Gastrocnemius medialis (tissue), 4 donors: Measurements from ENCODE around the gene SMIM43. TPM values are rescaled to one million over a fixed set of nuclear protein-coding genes. Genes with fewer than 3 reads are reported as not detected.

Experiments
- ATAC-seq, 2 donors: fragments of 150-250 bp; one replicate each; pipeline ENCODE4 v1.9.1; 2016
- DNase-seq, 2 donors: peaks; one replicate each; pipeline ENCODE4 v3.0.0-alpha.2; 2019
- H3K27ac ChIP-seq, 4 donors: fragments of 200-600 bp; sonication (generic); 1 replicate in 1 of 4; 2 replicates in 3 of 4; pipeline ENCODE4 v1.5.1; 2016 to 2018; ENCODE audit warnings: mild to moderate bottlenecking in 2 of 4, moderate library complexity in 1 of 4
- H3K27me3 ChIP-seq, 3 donors: fragments of 200-600 bp; sonication (generic) in 2 of 3; 1 replicate in 1 of 3; 2 replicates in 2 of 3; pipeline versions ENCODE4 v1.5.1 to v1.6.0; 2016 to 2019; ENCODE audit warnings: mild to moderate bottlenecking in 1 of 3, moderate library complexity in 1 of 3
- H3K36me3 ChIP-seq, 2 donors: fragments of 200-600 bp; sonication (generic) in 1 of 2; one replicate each; pipeline ENCODE4 v1.5.1; 2017 to 2018
- H3K4me1 ChIP-seq, 2 donors: fragments of 200-600 bp; sonication (generic) in 1 of 2; one replicate each; pipeline ENCODE4 v1.5.1; 2016 to 2017; ENCODE audit warnings: mild to moderate bottlenecking in 2 of 2
- H3K4me3 ChIP-seq, 4 donors: fragments of 200-600 bp; sonication (generic) in 3 of 4; 1 replicate in 1 of 4; 2 replicates in 3 of 4; pipeline ENCODE4 v1.5.1; 2016 to 2019; ENCODE audit warnings: mild to moderate bottlenecking in 2 of 4
- H3K9me3 ChIP-seq, 3 donors: fragments of 200-600 bp; sonication (generic) in 2 of 3; 1 replicate in 1 of 3; 2 replicates in 2 of 3; pipeline ENCODE4 v1.5.1; 2016 to 2019
- POLR2A ChIP-seq, 2 donors: fragments of 450-650 bp; IDR thresholded peaks; one replicate each; pipeline ENCODE4 v1.6.1; 2017; ENCODE audit warnings: antibody characterized with exemption in 2 of 2, mild to moderate bottlenecking in 2 of 2, moderate library complexity in 2 of 2
- in situ Hi-C, 4 donors: fragments of 200-750 bp; cut with MboI; loops; one replicate each; pipeline versions ENCODE4 v1.15.0 to v1.8.0; 2017; ENCODE audit warnings: low sequenced_read_pairs in 4 of 4
- intact Hi-C: fragments of 100-400 bp; cut with DNase I; formaldehyde crosslinking; loops from one replicate; pipeline ENCODE4 v1.15.1; 2023; ENCODE audit warnings: low total_unique reads
- total RNA-seq, 4 donors: library from RNA; depleted of rRNA; stranded (reverse); fragments of >200 nt; gene quantifications; one replicate each; pipeline versions ENCODE4 v1.1.0 to v1.2.3, GENCODE V29; 2016
- TF ChIP-seq, protein P1 (sequence below), 5 experiments: fragments of 450-650 bp in 3 of 5; fragments of 200-600 bp in 2 of 5; sonication (generic) in 2 of 5; IDR thresholded peaks in 4 of 5; conservative IDR thresholded peaks in 1 of 5; 1 replicate in 4 of 5; 2 replicates in 1 of 5; pipeline ENCODE4 v1.5.1; 2016 to 2019; ENCODE audit warnings: antibody characterized with exemption in 5 of 5, mild to moderate bottlenecking in 3 of 5, moderate library complexity in 3 of 5

SMIM43 gene
- total RNA-seq, 4 donors from 2014 or later = not detected

DNA sequence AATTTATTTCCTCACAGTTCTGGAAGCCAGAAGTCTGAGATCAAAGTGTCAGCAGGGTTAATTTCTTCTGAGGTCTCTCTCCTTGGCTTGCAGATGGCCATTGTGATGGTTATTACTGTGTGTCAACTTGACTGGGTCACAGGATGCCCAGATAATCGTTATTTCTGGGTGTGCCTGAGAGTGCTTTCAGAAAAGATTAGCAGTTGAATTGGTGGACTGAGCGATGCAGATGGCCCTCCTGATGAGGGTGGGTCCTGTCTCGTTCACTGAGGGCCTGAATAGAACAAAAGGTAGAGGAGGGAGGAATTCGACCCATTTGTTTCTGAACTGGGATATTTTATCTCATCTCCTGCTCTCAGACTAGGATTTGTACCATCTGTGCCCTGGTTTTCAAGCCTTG is 15.7 kb downstream of the SMIM43 start:
- Histone ChIP-seq H3K36me3 (no peaks in the 10 kb centered on the region), H3K9me3 (no peaks in the 10 kb centered on the region), H3K27ac (no peak overlapping the region), H3K4me3 (no peak overlapping the region), H3K4me1 (no peaks in the 10 kb centered on the region), H3K27me3 (no peaks in the 10 kb centered on the region)
- in situ Hi-C loops = loop anchor here in 3 of 4 donors (25.0 kb wide), 3 partner anchors 262 to 562 kb away; no protein-coding TSS in a partner anchor
- intact Hi-C loops = no loop called here
- DNase-seq (no peak), ATAC-seq (no peak)
- TF ChIP-seq, protein P1, sequence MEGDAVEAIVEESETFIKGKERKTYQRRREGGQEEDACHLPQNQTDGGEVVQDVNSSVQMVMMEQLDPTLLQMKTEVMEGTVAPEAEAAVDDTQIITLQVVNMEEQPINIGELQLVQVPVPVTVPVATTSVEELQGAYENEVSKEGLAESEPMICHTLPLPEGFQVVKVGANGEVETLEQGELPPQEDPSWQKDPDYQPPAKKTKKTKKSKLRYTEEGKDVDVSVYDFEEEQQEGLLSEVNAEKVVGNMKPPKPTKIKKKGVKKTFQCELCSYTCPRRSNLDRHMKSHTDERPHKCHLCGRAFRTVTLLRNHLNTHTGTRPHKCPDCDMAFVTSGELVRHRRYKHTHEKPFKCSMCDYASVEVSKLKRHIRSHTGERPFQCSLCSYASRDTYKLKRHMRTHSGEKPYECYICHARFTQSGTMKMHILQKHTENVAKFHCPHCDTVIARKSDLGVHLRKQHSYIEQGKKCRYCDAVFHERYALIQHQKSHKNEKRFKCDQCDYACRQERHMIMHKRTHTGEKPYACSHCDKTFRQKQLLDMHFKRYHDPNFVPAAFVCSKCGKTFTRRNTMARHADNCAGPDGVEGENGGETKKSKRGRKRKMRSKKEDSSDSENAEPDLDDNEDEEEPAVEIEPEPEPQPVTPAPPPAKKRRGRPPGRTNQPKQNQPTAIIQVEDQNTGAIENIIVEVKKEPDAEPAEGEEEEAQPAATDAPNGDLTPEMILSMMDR (IDR thresholded peaks at IDR 0.05 in 4 of 5, conservative IDR thresholded peaks at IDR 0.05 in 1 of 5) = no peak
- TF ChIP-seq POLR2A (IDR thresholded peaks at IDR 0.05) = no peak

DNA sequence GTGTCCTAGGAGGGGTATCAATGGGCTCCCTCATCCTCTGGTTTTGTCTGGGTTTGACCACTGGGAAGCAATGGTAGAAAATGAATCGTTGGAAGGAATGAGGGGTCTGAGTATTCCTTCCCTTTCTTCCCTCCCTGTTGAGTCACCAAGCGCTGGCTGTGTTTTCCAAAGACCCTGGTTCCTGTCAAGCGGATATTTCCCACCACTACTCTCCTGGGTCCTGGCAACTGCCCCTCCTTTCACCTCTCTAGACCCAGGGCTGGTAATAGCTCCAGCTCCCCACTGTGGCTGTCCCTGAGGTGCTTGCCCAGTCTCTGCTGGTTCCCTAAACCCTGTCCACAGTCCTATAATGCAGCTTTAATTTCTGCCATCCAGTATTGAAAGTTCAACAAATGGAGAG is 22.2 kb downstream of the SMIM43 start:
- H3K36me3 ChIP-seq = no peaks in the 10 kb centered on the region
- H3K9me3 ChIP-seq = no peaks in the 10 kb centered on the region
- no peaks in the 10 kb centered on the region for H3K4me1 ChIP-seq
- no peak overlapping the region for H3K4me3 ChIP-seq
- TF ChIP-seq, protein P1 (IDR thresholded peaks at IDR 0.05 in 4 of 5, conservative IDR thresholded peaks at IDR 0.05 in 1 of 5) = no peak
- H3K27me3 ChIP-seq = no peaks in the 10 kb centered on the region
- intact Hi-C loops (no loop called here), in situ Hi-C loops (loop anchor here in 3 of 4 donors (25.0 kb wide), 3 partner anchors 255 to 555 kb away; no protein-coding TSS in a partner anchor)
- no peak for DNase-seq
- ATAC-seq = no peak
- H3K27ac ChIP-seq = no peak overlapping the region

DNA sequence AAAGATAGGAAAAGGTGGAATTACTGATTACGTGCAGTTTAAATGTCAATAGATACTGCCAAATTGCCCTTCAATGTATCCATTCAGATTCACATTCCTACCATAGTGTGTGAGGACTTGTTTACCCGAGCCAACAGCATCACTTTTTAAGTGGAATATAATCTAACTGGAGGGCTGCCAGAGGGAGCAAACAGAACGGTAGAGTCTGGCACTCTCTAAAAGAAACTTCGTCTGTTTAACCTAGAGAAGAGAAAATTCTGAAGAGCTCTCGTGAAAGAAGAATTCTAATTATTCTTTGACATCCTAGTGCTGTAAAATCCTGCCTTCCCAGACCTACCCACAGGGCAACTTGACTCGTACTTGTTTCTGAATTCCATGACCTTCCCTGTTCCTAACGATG is 23.2 kb downstream of the SMIM43 start:
- intact Hi-C loops (no loop called here), in situ Hi-C loops (loop anchor here in 3 of 4 donors (25.0 kb wide), 3 partner anchors 254 to 554 kb away; no protein-coding TSS in a partner anchor)
- DNase-seq (no peak), ATAC-seq (no peak)
- Histone ChIP-seq H3K4me1 (no peaks in the 10 kb centered on the region), H3K36me3 (no peaks in the 10 kb centered on the region), H3K4me3 (no peak overlapping the region), H3K9me3 (no peaks in the 10 kb centered on the region), H3K27me3 (no peaks in the 10 kb centered on the region), H3K27ac (no peak overlapping the region)
- TF ChIP-seq, protein P1 (IDR thresholded peaks at IDR 0.05 in 4 of 5, conservative IDR thresholded peaks at IDR 0.05 in 1 of 5) = no peak
- no peak for TF ChIP-seq POLR2A (IDR thresholded peaks at IDR 0.05)

DNA sequence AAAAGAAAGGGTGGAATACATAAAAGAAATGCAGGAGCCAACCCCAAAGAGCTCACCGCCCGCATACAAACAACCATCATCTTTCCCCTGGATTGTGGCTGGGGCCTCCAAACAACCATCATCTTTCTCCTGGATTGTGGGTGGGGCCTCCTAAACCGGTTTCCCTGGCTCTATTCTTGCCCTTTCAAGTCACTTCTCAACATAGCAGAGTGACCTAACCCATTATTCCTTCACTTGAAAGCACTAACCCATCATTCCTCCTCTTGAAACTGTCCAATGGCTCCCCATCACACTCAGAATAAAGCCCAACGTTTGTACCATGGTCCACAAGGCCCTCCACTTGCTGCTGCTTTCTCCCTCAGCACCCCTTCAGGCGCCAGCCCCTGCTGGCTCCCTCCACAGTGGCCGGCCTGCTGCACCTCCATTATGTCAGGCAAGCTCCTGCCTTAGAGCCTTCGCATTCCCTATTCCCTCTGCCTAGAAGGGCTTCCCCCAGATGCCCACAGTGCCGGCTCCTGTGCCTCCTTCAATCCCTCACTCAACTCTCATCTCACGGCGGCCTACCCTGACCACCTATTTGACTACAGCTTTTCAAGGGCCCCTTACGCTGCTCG is 24.1 kb downstream of the SMIM43 start:
- in situ Hi-C loops = loop anchor here in 3 of 4 donors (25.0 kb wide), 3 partner anchors 254 to 554 kb away; no protein-coding TSS in a partner anchor

More for the DNA sequence above, 24.1 kb downstream of the SMIM43 start:
- no peak for DNase-seq
- H3K4me3 ChIP-seq = no peak overlapping the region
- H3K9me3 ChIP-seq = no peaks in the 10 kb centered on the region
- H3K27ac ChIP-seq = no peak overlapping the region
- no peaks in the 10 kb centered on the region for H3K27me3 ChIP-seq
- no peaks in the 10 kb centered on the region for H3K4me1 ChIP-seq
- no peak for ATAC-seq
- no peaks in the 10 kb centered on the region for H3K36me3 ChIP-seq
- intact Hi-C loops = no loop called here
- TF ChIP-seq, protein P1 (IDR thresholded peaks at IDR 0.05 in 4 of 5, conservative IDR thresholded peaks at IDR 0.05 in 1 of 5) = no peak
- no peak for TF ChIP-seq POLR2A (IDR thresholded peaks at IDR 0.05)
